Stimulated activated CD4-positive, alpha-beta T cell treated with anti-CD3 and anti-CD28 coated beads, Interleukin-4, amount 100 ng/mL, for 48 hours (primary cell): ENCODE measurements around the gene IMP3.

Source experiments
- DNase-seq, 2 donors: peaks; one replicate each; pipeline ENCODE4 v3.0.0-alpha.2; 2020; ENCODE audit warnings: low read depth in 2 of 2

IMP3 gene

DNA sequence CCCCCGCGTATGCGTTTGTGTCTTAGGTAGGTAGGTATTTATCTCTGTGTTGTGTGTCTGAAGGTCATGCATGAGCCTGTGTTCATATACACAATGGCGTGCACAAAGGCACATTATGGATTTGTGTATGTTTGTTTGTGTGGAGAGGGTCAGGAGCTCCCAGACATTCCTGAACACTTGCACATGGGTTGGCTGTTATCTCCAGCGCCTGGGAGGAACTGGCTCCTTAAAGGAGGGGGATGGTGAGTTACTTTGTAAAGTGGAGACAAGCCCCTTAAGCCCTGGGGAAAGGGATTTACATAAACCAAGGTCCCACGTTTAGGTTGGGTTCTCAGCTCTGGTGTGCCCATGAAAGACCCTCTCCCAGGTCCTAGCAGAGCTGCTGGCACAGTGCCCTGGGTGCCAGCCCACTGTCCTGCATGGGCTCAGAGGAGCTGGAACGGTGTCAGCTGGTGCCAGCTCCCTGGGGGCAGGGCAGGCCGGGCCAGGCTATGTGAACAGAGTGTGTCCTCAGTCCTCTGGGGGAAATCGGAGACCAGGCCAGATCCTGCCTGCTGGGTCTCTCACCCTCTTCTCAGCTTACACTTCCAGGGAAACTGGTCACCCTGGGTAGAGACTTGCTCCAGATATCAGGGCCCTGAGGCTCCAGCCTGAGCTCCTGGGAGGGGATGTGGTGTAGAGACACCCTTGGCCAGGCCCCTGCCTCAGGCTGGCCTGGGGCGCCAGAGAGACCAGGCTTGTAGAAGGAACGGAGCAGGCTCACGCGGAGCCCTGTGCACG is 32.8 kb upstream of the IMP3 start:
- no peak for DNase-seq

DNA sequence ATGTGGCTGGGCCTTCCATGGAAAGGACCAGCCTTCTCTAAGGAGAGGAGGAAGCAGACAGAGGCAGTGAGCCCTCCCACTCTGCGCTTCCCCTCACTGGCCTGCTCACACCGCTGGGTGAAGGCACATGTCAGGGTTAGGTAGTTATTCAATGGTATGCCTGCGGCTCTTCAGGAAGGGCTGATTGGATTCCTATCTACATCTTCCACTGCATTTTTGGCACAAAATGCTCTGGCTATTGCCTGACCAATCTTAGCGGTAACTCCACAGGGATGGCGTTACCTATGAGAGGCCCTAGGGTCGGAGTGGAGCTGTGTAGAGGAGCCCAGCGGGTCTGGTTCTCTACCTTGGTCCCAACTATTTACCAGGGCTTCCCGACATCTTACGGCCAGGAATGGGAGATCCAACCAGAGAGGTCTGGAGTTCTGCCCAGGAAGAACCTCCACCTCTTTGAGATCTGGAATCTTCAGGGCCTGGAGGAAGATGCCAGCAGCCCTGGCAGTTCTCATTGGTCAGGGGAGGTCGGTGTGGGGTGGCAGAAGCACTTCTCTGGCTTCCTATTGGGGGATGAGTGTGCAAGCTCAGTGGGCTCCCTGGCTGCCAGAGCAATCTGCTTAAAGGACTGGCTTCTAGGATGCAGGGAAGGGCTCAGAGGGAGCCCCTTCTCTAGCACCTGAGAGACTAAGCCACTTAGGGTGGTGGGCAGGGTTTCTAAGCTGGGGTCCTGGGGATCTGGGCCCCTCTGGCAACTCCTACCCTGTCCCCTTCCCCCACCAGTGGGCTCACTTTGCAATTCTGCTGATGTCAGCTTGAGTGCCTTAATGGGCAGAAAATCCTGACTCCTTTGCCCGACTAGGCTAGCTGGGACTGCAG is 31.9 kb upstream of the IMP3 start:
- no peak for DNase-seq

DNA sequence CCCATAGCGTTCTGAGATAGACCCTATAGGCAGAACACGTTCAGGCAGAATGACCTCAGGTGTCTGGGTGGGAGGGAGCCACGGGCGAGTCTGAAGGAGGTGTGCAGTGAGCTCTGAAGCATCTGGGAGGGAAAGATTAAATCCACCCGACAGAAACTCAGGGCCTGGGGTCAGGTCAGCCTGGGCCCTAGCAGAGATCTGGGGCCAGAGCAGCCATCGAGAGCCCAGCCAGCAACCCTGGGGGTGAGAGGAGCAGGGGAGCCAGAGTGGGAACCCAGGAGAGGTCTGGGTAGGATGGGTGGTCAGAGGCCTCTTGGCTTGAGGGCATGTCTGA is 29.8 kb upstream of the IMP3 start:
- DNase-seq = no peak

DNA sequence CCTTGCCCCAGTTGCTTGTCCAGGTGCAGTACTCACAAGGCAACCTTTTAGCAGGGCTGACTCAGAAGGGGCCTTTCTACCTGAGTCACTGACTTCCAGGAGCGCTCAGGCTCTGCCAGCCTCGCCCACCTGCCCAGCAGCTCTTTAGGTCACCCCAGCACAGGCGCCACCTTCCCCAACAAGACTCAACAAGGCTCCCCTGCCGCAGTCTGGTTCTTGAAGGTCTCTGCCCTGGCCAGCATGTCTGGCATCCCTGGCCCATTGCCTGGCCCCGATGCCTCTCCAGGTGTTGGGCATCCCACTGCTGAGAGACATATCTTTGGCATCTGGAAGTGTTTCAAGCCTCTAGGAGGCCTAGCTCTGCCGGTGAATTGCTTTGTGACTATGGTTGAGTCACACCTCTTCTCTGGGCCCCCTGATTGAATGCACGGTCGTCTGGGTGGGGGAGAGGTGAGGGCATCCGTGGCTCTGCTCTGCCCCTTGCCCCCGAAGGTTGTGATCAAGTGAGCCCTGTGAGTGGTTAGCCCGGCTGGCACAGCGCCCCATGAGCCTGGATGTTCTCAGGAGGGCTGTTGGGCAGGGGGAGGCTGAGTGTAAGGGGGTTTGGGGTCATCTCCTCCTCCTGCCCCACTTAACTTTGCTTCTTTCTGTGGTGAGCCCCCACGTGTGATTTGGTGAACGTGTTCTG is 29.3 kb upstream of the IMP3 start:
- DNase-seq = no peak

DNA sequence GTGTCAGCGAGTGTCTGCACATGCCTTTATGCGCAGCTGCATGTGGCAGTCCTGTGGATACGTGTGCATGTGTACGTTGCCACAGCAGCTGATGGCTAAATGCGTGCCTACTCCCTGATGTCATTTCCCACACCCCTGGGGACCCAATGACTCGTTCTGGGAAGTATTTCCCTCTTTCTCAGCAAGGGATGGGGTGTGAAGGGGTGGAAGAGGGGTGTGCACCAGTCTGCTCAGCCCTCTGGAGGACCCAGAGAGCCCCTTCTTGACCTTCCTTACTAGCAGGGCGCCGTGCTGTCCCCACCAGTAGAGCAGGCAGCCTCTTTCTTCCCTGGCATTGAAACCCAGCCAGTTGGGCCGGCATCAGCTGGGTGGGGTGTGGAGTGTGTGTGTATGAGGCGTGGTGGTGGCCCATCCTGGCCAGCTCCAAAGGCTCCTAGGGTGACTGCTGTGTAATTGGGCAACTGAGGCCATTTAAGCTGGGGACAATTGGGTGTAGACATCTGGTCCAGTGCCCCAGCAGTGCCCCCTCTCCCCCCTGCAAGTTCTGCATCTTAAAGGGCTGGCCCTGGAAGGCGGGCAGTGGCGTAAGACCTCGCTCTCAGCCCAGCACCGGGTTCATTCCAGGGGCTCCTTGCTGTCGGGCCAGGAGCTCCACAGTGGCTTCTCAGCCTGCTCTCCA is 26.9 kb upstream of the IMP3 start:
- DNase-seq = no peak

DNA sequence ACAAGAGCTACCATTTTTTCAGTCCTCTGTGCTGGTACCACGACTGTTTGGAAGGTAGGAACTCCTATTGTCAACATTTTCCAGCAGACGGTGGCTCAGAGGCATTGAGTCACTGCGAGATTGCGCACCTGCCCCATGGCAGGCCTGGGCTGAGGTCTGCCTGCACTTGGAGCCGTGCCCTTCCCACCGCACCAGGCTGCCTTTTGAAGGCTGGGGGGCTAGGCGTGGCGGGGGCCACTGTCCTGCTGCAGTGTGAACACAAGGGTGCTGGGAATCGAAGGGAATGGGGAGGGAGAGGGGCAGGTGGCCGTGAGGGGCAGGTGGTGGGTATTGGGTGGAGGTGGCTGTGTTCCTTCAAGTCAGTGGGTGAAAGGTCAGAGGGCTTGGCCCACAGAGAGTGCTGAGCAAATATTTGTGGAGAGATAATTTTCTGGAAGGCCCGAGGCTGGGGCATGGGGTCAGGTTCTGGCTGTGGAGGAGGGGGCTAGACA is 24.0 kb upstream of the IMP3 start:
- DNase-seq = no peak

DNA sequence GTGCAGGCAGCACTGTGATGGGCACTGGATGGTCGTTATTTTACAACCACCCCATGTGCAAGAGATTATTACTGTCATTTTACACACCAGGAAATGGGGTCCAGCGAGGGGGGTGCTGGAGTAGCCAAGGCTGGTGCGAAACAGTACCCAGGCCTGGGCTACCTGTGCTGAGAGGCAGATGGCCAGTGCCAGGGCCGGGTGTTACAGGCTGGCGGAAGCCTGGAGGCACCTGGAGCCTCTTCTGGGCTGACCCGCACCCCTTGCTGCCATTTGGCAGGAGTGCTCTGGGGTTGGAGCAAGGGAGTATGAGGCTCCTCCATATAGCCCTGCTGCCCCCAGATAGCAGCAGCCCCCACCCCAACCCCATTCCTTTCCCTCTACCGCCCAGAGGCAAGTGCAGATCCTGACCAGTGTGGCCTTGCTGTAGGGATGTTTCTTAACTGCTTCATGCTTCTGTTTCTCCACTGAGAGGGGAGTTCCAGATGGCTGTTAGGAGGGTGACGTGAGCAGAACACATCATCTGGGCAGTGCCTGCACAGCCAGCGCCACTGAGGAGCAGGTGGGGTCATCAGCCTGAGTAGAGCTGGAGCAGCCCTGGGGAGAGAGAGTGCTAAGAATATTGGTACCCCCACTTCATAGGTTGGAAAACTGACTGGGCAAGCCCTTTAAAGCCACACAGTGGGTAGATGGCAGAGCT is 22.9 kb upstream of the IMP3 start:
- no peak for DNase-seq

DNA sequence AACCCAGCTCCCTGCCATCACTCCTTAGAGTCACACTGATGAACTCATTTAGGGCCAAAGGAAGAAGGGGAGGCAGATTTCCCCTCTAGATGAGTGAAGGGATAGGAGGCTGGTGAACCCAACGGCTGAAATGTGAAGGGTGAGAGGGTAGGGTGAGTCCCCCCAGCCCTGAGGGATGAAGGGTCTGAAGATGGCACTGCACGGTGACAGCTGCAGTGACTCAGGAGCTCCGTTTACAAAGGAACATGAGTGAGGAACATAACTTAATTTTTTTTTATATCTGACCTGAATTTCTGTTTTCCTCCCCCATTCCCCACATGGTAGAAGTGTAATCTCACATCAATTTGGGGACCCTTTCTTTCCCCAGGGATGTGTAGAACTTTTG is 21.7 kb upstream of the IMP3 start:
- DNase-seq = no peak

DNA sequence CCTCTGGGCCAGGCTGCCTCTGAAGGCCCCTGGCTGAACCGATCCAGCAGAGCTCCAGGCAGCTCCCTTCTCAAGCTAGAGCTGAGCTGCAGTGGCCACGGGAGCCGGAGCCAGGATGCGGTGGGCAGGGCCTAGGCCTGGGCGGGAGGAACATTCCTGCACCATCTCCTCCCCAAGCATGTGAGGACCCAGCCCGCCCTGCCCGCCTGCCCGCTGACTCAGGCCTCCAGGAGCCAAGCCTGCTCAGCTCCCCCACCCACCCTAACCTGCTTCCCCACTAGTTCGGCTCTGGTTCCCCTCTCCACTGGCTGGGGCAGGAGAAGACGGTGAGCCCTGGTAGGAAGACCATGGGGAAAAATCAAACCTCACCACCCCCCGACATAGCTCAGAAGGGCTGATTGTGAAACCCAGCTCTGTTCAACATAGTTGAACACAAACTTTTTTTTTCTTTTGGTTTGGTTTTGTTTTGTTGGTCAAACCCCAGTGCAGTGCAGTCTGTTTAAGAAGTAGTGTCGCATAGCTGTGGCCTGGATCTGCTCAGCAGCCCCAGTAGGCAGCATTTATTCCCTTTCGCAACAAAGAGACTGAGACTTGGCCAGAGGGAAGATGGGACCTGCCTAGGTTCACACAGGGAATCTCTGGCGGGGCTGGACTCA is 21.2 kb upstream of the IMP3 start:
- DNase-seq = no peak

DNA sequence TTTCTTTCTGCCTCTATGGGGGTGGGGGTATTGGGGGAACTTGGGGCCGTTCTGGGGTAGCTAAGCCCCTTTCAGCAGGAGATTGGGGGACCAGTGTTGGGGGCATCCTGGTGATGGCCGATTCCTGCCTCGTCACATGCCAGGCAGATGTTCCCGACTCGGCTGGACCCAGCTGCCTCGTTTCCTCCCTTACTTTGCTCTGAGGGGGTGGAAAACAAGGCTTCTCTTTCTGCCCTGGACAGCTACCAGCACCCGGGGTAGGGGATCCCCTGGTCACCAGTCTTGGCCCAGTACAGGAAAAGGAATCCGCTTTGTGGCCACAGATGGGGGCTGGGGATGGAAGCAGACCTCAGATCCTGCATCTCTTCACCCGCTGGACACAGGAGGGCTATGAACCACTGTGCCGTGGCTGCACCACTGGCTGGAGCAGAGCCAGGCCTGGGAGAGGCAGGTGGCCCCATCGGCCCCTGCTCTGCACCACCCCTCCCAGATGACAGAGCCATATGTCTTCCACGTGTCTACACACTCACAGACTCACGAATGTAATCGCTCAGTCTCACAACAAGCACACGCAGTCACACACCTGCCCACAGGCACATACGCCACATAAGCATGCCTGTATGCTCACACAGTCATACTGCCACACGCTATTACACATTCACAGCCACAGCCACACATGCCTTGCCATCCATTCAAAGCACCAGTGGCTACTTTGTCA is 20.1 kb upstream of the IMP3 start:
- no peak for DNase-seq

DNA sequence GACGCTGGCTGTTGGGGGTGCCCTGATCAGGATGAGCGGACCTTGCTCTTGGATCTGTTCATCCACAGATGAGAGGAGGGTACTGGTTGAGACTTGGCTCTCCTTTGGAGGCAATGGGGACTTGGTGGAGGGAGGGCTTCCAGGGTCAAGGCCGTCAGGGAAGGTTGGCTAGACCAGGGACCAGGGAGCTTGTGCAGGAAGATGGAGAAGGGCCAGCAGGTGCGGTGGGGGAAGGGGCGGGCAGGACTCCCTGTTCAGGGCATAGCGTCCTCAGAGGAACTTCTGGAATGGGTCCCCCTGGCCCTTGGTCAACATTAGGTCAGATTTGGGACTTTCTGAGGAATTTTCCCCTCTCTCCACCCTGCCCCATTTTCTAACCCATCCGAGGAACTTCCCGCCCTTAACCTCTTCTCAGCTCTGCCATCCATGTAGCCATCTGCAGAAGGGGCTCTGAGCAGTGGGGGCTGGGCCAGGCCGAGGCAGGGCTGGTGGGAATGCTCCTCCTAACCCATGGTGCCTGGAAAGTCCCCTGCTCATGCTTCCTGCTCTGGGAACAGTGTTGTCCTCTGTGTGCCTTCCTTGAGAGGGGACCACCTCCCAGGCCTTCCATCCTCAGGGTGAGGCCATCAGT is 19.2 kb upstream of the IMP3 start:
- DNase-seq = no peak

DNA sequence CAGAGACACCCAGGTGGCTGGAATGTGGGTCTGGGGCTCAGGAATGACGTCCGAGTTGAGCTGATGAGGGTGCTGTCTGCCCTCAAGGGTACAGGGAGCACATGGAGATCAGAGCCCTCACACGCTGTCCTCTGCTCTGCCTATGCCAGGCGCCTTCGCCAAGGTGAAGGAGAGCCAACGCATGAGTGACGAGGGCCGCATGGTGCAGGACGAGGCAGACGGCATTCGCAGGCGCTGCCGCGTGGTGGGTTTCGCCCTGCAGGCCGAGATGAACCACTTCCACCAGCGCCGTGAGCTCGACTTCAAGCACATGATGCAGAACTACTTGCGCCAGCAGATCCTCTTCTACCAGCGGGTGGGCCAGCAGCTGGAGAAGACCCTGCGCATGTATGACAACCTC is 16.8 kb upstream of the IMP3 start:
- no peak for DNase-seq

DNA sequence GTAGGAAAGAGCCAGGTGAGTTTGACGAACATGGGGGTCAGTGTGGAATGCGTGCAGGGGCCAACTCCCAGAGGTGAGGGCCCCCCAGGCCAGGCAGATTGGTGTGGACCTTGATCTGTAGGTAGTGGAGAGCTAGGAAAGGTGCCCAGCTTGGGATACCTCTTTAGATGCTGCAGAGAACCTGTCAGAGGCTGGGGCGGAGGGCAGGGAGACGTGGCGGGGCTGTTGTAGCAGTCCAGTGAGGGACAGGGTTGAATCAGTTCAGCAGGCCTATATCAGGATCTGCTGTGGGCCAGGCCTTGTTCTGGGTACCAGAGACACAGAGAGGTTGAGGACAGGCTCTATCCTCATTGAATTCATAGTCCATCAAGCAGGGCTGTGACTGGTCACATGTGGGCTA is 16.3 kb upstream of the IMP3 start:
- no peak for DNase-seq

DNA sequence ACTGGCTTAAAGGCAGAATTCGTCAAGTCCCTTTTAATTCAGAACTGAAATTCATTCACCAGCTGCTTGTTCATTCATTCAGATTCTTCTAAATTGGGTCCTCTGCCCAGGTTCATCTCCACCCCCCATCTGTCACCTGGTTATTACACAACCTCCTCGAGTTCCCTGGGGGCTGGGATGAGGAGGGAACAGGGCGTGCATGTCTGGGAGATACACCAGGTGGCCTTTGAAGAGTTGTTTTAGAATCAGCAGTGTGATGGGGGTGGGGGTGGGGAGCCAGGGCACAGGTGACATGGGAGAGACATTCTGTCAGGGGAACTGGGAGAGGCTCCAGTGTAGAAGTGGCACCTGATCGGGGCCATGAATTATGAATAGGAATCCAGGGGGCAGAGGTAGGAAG is 15.9 kb upstream of the IMP3 start:
- no peak for DNase-seq

DNA sequence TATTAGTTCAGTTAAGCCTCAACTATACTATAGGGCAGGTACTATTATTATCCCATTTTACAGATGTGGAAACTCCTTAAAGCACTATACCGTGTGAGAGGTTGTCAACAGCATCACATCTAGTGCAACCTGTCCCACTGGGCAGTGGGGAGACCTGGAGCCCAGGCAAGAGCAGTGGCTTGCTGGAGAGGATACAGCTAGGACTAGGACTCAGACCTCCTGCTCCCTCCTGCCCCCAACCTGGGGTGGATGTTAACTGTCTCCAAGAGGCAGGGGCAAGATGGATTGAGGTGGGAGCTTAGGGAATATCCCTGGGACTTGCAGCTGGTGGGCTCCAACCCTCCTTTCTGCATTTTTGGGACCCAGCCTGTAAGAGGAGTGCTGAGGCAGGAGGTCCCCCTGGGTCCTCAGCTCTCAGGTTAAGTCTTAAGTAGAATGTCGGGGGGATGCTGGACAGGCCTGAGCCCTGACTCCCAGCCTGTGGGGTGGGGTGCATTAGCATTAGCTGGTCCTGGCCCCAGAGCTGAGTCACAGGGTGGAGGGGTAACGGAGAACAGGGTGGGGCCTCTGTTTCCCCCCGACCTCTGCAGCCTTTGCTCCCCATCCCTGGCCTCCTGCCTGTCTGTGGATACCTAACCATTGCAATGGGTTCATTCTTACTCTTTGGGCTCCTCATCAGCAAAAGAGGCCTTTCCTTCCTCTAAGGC is 14.3 kb upstream of the IMP3 start:
- no peak for DNase-seq

DNA sequence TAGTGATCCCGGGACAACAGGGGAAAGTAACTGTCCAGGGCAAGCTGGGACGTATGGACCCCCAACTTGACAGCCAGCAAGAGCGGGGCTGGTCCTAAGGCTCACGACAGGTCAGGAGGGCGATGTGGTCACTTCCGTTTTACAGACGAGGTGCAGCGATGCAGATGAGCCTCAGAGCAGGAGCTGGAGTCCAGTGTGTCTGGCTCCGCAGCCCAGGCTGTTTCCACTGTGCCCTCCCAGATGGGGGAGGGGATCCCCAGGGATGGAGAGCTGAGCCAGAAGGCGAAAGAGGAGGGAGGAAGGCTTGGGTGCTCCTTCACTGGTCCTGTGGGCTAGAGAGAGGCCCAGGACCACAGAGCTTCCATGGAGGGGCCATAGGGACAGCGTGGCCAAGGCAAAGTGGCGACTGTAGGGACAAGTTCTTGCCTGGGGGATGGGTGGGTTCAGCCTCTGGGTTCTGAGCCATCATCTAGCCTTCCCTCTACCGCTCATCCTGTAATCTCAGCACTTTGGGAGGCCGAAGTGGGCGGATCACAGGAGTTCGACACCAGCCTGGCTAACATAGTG is 13.4 kb upstream of the IMP3 start:
- DNase-seq = no peak

DNA sequence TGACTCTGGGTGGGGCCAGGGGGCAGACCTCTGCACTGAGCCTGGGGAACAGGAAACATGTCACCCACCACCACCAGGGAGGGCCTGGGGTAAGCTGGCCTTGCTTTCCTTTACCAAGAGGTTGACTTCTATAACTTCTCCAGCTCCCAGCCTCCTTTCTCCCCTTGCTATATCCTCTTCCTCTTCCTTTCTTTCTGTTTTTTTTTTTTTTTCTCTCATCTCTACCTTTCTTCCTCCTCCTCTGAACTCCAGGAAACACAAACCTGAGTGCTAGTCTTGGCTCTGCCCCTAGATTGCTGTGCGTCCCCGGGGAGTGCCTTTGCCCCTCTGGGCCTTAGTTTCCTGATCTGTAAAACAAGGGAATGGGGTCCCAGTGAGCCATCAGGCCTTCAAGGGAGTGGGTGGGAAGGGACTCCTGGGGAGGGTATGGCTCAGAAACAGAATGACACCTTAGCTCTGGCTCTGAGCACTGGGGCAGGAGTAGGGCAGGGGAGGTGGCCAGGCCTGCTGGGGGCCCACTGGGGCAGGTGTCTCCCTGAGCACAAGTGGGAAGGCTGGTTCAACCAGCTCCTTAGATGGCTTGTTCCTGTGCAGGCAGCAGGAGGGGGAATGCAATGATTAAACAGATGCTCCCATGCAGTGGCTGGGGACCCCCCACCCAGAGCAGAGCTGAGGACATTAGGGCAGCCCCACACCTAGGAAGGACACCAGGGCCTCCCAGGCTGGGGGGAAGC is 12.0 kb upstream of the IMP3 start:
- no peak for DNase-seq
